C4-2B (cell line): ENCODE results near the gene TIAM2.

Experiments used
- H3K27ac ChIP-seq: fragments of 450-650 bp; 2 replicates; pipeline ENCODE4 v1.5.1; 2017
- CTCF ChIP-seq: fragments of 450-650 bp; conservative IDR thresholded peaks from 2 replicates; pipeline ENCODE4 v1.5.1; 2017; ENCODE audit warnings: mild to moderate bottlenecking
- ZFX ChIP-seq: fragments of 450-650 bp; IDR thresholded peaks from 2 replicates; pipeline ENCODE4 v1.6.1; 2017

Gene TIAM2

GRCh38 chr6:155039618-155040017 is 44.5 kb downstream of the TIAM2 start:
- TF ChIP-seq ZFX: no peak
- no peak for TF ChIP-seq CTCF

GRCh38 chr6:155040154-155040553 is 45.0 kb downstream of the TIAM2 start:
- no peak overlapping the region for H3K27ac ChIP-seq
- TF ChIP-seq ZFX (no peak), CTCF (no peak)

More at GRCh38 chr6:155039618-155040017, 44.5 kb downstream of the TIAM2 start:
- H3K27ac ChIP-seq: no peak overlapping the region

GRCh38 chr6:155040901-155041650 is 46.0 kb downstream of the TIAM2 start:
- no peak overlapping the region for H3K27ac ChIP-seq
- TF ChIP-seq ZFX (no peak), CTCF (no peak)

- no peak for TF ChIP-seq ZFX
- no peak for TF ChIP-seq CTCF
- H3K27ac ChIP-seq: no peak overlapping the region
Observed at GRCh38 chr6:155041741-155042279, 46.7 kb downstream of the TIAM2 start.

GRCh38 chr6:155042983-155043382 is 47.9 kb downstream of the TIAM2 start:
- H3K27ac ChIP-seq: no peak overlapping the region
- no peak for TF ChIP-seq CTCF
- no peak for TF ChIP-seq ZFX

- no peak for TF ChIP-seq ZFX
- no peak for TF ChIP-seq CTCF
- H3K27ac ChIP-seq: no peak overlapping the region
Observed at GRCh38 chr6:155045561-155046404, 50.7 kb downstream of the TIAM2 start.

GRCh38 chr6:155047523-155047922 is 52.4 kb downstream of the TIAM2 start:
- no peak for TF ChIP-seq CTCF
- TF ChIP-seq ZFX: no peak
- H3K27ac ChIP-seq: no peak overlapping the region
